Activated gamma-delta T cell treated with anti-CD3 and anti-CD28 coated beads, Interleukin-2, amount 50 U/mL, for 16 hours (primary cell): ENCODE measurements around the gene NOS3.

Source experiments
- DNase-seq: peaks from one replicate; pipeline ENCODE4 v3.0.0-alpha.2; 2020; ENCODE audit warnings: low read depth

NOS3 gene

GRCh38 chr7:150980663-150981062, 10.2 kb upstream of the NOS3 start:
- no peak for DNase-seq

- no peak for DNase-seq
Measured at GRCh38 chr7:150981644-150982043, 9.2 kb upstream of the NOS3 start.

DNA sequence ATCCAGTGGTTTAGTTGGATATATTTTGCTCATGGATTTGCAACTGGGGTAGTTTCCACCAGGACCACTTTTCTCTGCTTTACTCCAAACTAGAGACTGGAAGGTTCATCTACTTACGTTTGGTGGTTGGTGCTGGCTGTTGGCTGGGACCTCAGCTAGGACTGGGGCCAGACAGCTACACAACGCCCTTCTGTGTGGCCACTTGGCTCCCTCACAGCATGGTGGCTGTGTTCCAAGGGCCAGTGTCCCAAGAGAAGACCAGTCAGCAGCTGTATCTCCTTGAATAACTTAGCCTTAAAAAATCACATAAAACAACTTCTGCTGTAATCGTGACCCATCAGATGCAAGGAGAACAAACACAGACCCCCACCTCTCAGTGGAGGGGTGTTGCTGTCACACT, 8.5 kb upstream of the NOS3 start:
- DNase-seq: no peak

DNA sequence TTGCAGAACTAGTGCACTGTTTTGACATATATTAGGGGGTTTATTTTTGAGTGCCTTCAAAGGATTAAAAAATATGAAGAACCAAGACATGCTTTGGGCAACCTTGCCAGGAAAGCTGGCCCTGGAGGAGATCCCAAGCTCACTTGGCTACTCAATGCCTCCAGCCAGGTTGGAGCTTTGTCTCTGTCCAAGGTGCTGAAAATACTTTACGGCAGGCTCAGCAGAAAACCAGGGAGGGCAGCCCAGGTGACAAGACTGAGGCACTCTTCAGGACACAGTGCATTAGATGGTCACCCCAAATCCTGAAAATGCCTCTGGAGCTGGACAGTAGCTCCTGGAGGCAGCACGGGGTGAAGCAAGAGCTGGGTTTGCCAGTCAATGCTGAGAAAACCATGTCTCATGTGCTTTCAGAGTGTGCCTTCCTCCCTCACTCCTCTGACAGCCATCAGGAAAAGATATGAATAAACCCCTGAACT, 6.9 kb upstream of the NOS3 start:
- no peak for DNase-seq

- DNase-seq: no peak
Measured at GRCh38 chr7:150986099-150986512, 4.7 kb upstream of the NOS3 start.

DNA sequence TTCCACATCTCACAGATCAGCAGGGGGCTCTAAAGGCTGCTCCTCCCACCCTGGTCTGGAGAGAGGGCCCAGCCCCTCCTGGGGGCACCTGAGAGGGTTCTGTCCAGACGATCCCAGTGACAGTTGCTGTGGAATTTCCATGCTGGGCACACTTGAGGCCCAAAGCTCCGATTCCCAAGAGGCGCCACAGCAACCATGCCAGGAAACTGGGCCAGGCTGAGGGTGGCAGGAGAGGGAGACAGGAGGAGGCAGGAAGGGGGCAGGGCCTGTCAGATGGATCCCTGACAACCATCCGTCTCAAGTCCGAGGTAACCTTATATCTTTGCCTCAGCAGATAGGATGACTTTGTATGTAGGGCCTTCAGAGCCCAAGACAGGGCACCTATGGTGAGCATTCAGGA, 4.3 kb upstream of the NOS3 start:
- DNase-seq: no peak

GRCh38 chr7:150988230-150989226, 2.3 kb upstream of the NOS3 start:
- peak; percentile 53 for DNase-seq

DNA sequence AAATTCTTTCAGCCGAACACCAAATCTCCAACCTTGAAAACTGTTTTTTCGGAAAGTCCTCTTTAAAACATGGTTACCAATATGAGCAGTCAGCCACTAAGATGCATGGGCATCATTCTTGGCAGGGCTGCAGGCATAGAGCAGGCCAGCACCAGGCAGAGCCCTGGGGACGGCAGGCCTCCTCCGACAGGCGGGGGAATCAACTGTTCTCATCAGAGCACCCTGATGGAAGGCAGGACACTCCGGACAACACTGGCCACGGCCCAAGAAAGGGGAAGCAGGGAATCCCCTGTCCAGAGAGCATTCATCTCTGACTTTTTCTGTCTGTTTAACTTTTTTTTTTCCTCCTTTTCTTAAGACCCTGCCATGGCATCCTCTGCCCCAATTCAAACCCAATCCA, 1.4 kb upstream of the NOS3 start:
- no peak for DNase-seq

DNA sequence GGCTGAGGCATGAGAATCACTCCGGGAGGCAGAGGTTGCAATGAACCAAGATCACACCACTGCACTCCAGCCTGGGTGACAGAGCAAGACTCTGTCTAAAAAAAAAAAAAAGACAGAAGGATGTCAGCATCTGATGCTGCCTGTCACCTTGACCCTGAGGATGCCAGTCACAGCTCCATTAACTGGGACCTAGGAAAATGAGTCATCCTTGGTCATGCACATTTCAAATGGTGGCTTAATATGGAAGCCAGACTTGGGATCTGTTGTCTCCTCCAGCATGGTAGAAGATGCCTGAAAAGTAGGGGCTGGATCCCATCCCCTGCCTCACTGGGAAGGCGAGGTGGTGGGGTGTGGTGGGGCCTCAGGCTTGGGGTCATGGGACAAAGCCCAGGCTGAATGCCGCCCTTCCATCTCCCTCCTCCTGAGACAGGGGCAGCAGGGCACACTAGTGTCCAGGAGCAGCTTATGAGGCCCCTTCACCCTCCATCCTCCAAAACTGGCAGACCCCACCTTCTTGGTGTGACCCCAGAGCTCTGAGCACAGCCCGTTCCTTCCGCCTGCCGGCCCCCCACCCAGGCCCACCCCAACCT, 1.3 kb downstream of the NOS3 start:
- DNase-seq: no peak

DNA sequence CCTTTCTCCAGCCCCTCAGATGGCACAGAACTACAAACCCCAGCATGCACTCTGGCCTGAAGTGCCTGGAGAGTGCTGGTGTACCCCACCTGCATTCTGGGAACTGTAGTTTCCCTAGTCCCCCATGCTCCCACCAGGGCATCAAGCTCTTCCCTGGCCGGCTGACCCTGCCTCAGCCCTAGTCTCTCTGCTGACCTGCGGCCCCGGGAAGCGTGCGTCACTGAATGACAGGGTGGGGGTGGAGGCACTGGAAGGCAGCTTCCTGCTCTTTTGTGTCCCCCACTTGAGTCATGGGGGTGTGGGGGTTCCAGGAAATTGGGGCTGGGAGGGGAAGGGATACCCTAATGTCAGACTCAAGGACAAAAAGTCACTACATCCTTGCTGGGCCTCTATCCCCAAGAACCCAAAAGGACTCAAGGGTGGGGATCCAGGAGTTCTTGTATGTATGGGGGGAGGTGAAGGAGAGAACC, 2.1 kb downstream of the NOS3 start:
- no peak for DNase-seq

GRCh38 chr7:150993511-150993910, 2.7 kb downstream of the NOS3 start:
- DNase-seq: no peak

DNA sequence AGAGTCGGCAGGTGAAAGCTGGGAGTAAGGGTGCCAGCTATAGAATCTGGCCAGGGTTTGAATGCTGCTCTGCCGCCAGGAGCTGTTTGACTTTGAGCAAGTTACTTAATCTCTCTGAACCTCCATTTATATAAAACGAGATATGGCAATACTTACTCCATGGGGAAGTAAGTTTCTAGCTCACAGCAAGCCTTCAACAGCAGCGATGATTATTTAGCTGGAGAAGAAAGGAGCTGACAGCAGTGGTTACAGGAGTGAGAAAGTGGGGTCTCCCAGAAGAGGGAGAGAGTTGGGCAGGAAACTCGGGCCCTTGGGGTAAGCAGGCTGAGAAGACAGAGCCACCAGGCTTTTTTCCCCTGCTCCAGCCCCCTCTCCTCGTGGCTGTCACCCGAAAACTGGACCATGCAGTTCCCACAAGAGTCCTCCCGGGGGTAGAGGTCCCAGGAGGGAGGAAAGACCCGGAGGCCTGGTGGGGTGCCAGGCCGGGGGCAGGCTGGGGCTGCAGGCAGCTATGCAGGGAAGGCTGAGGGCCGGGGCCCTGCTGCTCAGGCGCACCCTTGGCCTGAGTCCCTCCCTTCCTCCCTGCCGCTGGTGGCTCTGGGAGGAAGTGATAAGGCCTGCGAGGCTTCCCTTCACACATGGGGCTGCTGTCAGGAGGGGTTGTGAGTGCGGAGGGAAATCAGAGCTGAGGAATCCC, 3.5 kb downstream of the NOS3 start:
- DNase-seq: no peak

DNA sequence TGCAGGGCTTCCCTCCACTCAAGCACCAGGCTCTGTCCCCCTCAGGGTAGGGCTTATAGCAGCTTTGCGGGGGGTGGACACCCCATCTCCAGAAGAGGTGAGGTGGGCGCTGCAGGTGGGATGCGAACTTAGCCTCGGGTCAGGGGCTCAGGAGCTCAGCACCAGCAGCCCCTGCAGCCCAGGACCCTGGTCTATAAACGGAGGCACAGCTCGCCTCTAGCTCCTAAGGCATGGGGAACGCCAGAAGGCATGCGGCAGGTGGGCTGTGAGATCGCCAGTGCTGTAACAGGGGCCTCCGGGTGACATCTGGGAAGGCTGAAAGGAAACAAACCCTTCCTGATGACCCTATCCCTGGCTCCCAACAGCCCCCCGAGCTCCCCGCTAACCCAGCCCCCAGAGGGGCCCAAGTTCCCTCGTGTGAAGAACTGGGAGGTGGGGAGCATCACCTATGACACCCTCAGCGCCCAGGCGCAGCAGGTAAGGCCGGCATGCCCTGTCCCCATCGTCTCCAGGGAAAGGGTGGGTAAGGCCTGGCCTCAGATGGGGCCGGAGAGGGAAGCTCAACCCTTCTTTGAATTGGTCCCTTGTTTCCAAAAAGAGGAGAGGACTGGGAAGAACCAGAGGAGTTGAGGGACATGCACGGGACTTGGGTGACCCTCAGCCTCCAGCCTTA, 4.2 kb downstream of the NOS3 start:
- no peak for DNase-seq

- no peak for DNase-seq
Measured at GRCh38 chr7:150996376-150997074, 5.7 kb downstream of the NOS3 start.

GRCh38 chr7:150997075-150997511, 6.3 kb downstream of the NOS3 start:
- no peak for DNase-seq

- DNase-seq: no peak
Measured at GRCh38 chr7:150997817-150998216, 7.0 kb downstream of the NOS3 start.

- no peak for DNase-seq
Measured at GRCh38 chr7:150998341-150998740, 7.5 kb downstream of the NOS3 start.

DNA sequence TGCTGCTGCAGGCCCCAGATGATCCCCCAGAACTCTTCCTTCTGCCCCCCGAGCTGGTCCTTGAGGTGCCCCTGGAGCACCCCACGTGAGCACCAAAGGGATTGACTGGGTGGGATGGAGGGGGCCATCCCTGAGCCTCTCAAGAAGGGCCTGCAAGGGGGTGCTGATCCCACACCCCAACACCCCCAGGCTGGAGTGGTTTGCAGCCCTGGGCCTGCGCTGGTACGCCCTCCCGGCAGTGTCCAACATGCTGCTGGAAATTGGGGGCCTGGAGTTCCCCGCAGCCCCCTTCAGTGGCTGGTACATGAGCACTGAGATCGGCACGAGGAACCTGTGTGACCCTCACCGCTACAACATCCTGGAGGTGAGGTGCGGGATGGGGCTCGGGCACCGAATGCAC, 8.2 kb downstream of the NOS3 start:
- DNase-seq: no peak

GRCh38 chr7:150999497-151000230, 8.8 kb downstream of the NOS3 start:
- DNase-seq: no peak

DNA sequence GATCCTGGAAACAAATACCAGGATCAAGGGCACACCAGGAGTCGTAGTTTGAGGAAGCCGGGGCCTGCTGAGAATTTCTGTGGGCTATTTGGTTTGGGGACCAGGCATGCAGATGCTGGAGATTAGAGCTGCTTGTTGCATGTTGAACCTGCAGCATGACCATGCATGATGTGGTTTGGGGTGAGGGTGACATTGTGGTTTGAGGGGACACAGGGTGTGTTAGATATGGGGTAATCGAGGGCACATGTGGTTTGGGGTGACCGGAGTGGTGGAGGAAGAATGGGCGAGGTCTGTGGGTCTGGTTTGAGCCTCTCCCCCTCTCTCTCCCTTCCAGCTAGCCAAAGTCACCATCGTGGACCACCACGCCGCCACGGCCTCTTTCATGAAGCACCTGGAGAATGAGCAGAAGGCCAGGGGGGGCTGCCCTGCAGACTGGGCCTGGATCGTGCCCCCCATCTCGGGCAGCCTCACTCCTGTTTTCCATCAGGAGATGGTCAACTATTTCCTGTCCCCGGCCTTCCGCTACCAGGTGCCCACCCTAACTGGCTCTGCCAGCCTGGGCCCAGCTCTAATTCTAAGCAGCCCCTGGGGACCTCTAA, 10.2 kb downstream of the NOS3 start:
- DNase-seq: no peak
